SK-N-SH treated with all-trans-retinoic acid at 6 μM for 48 hours (cell line): ENCODE measurements around the gene ADGRF3.

ENCODE experiments used
- SNAI2 ChIP-seq: fragments of 250-450 bp; sonication (Bioruptor Pico); IDR thresholded peaks from 2 replicates; pipeline ENCODE4 v1.5.0; 2020; ENCODE audit warnings: mild to moderate bottlenecking, moderate library complexity
- TCF4 ChIP-seq: fragments of 250-450 bp; sonication (Bioruptor Pico); IDR thresholded peaks from 2 replicates; pipeline ENCODE4 v1.8.0; 2021; ENCODE audit warnings: mild to moderate bottlenecking, moderate library complexity, borderline replicate concordance
- ZNF8 ChIP-seq: fragments of 450-650 bp; formaldehyde crosslinking; IDR thresholded peaks from 2 replicates; pipeline ENCODE4 v1.5.0; 2020; ENCODE audit warnings: mild to moderate bottlenecking, moderate library complexity

DNA sequence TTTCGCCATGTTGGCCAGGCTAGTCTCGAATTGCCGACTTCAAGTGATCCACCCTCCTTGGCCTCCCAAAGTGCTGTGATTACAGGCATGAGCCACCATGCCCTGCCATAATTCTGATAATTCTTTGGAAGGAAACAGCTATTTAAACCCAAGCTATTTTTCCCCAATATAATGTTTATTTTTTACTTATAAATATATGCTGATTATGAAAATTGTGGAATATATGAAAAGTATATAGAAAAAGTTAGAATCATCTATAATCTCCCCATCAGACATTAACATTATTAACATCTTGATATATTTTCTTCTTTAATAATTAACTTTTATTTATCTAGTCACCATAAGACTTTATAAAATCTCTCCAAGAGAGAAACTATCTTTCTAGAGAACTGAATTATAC lies 60.7 kb downstream of the ADGRF3 start:
- TF ChIP-seq TCF4 (CRISPR knock-in tag), result no peak
- TF ChIP-seq ZNF8 (CRISPR knock-in tag), result no peak
- TF ChIP-seq SNAI2, result no peak
